HG03196 (cell line): ENCODE data around the gene WNK2.

Source experiments
- ATAC-seq: cut with Tn5 transposase; IDR thresholded peaks from one replicate; pipeline ENCODE4 v1.9.1; 2021; ENCODE audit not compliant: unreplicated experiment

WNK2 gene

DNA sequence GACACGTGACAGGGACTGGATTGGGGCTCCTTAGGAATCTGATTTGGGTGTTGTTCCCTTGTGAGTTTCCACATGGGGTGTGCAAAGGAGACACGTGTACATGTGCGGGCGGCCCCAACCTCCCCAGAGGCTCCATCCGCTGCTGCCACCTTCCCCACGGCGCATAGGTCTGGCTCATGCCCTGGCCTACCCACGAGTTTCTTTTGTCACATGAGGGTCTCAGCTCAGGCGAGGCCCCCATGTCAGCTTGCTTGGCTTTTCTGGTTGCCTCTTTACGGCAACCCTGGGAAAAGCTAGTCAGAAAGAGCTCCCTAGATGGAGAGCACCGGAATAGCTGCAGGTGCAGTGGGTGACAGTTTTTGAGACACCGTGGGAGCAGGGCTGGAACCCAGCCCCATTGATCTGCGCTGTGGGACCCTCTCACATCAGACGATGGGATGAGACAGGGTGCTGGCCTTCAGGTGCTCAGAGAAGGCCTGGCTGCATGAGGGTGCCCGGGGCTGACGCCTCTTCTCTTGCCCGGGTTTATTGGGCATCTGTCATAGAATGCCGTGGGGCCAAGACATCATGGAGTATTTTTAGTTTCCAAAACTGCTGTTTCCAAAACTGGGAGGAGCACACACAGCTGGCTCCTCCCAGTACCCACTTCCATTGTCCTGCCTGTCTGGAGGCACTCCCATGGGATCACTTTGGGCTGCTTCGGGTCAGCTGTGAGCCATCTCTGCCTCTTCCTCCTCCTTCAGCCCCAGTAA lies 107.8 kb downstream of the WNK2 start:
- ATAC-seq: no peak

DNA sequence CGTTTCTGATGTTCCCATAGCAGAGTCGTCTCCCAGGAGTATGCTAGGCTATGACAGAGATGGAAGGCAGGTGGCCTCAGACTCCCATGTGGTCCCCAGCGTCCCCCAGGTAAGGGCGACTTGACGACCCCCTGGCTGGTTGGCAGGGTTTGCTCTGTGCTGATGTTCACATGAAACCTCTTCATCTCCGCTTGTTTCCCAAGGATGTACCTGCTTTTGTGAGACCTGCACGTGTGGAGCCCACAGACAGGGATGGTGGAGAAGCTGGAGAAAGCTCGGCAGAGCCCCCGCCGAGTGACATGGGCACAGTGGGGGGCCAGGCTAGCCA lies 108.3 kb downstream of the WNK2 start:
- ATAC-seq: no peak

GRCh38 chr9:93292664-93293328 lies 108.9 kb downstream of the WNK2 start:
- no peak for ATAC-seq

GRCh38 chr9:93294011-93294410 lies 110.1 kb downstream of the WNK2 start:
- no peak for ATAC-seq

- no peak for ATAC-seq
These were observed 111.1 kb downstream of the WNK2 start for GRCh38 chr9:93295031-93295430.

- no peak for ATAC-seq
These were observed 111.6 kb downstream of the WNK2 start for GRCh38 chr9:93295456-93296076.

DNA sequence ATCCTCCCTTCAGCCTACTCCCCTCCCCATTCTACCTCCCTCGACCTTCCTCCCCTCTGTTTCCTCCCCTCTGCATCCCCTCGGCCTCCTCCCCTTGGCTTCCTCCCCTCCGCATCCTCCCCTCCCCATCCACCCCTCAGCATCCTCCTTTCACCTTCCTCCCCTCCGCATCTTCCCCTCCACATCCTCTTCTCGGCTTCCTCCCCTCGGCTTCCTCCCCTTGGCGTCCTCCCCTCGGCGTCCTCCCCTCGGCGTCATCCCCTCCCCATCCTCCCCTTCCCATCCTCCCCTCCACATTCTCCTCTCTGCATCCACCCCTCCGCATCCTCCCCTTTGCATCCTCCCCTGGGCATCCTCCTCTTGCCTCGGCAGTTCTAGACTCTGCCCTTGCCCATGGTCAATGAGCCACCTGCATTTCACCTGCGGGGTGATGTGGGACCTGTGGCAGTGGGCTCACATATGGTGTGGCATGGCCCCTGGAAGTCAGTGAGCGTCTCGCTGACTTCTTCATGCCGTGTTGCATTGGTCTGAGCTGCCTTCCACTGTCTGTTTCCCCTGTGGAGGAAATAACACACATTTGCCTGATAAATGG lies 113.0 kb downstream of the WNK2 start:
- ATAC-seq: no peak

DNA sequence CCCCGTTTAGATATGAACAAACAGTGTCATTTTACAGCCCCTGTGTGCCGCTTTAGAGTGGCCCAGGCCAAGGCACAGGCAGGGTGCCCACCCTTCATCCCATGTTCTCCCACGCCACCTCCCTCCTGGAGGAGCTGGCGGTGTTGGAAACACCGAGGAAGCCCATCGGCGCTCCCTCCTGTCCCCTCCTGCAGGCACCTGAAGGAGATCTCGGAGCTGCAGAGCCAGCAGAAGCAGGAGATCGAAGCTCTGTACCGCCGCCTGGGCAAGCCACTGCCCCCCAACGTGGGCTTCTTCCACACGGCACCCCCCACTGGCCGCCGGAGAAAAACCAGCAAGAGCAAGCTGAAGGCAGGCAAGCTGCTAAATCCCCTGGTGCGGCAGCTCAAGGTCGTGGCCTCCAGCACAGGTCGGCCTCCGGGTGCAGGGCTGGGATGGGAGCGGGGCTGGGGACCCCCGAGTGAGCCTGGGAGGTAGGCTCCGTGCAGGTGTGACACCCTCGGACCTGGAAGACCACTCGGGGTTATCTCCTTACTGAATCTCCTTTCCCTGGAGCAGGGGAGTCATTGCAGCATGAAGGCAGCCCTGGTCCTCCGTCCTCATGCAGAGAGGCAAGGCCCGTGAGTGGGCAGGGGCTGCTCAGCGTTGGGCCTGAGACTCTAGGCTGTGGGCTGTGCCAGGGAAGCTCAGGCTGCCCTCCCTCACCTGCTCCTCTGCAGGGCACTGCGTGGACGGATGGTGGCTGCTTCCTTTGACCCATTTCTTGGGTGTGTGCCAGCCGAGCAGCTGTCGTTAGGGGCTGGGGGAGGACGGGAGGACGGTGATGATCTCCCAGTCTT lies 113.9 kb downstream of the WNK2 start:
- ATAC-seq: no peak

- no peak for ATAC-seq
These were observed 114.8 kb downstream of the WNK2 start for GRCh38 chr9:93298498-93299417.

DNA sequence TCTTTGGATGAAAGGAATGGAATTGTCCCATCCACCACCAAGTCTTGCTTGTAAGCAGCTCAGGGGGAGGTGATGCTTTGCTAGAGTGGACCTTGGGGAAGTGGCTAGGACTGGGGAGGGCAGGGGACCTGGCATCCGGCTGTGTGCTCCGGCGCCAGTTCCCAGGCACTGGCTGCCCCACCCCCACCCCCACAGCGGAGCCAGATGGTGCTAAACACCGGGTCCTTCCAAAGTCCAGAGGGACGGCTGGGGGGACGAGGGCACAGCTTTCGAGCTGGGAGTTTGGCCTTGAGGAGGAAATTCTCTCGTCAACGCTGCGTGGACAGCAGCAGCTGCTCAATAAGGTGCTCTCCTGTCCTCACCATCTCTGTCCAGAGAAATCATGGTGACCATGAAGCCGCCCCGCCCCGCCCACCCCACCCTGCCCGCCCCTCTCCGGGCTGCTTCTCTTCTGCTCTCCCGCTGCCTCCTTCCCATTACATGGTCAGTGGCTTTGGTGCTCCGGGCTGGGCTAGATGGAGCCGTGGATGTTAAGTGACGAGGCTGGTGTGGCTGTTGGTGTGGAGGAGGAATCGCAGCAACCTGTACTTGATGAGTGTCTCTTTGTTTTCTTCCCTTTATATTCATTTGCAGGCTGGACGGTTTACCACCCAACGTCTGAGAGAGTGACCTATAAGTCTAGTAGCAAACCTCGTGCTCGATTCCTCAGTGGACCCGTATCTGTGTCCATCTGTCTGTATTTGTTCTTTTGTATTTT lies 115.7 kb downstream of the WNK2 start:
- no peak for ATAC-seq

- no peak for ATAC-seq
These were observed 116.2 kb downstream of the WNK2 start for GRCh38 chr9:93300175-93300572.

DNA sequence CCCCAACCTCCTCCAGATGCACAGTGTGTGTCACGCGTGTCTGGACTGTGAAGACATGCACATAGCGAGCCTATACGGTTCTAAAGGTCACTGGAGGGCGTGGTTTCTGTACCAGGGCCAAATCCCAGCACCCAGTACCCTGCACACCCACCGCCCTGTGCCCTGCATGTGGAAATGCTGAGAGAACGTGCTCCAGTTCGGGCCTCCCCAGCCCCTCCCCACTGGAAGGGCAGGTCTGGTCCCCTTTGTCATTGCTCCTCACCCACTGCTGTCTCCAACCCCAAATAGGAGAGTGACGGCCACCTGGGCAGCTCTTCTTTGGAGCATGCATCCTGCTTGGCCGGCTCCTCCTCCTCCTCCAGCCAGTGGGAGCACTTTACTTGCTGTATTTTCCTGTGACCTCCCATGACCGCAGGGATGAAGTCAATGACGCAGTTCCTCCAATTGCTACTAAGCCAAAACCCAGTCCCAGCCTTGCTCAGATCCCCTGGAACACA lies 116.7 kb downstream of the WNK2 start:
- ATAC-seq: no peak

- ATAC-seq: no peak
These were observed 117.4 kb downstream of the WNK2 start for GRCh38 chr9:93301291-93301811.

- ATAC-seq: no peak
These were observed 118.1 kb downstream of the WNK2 start for GRCh38 chr9:93301911-93302541.

DNA sequence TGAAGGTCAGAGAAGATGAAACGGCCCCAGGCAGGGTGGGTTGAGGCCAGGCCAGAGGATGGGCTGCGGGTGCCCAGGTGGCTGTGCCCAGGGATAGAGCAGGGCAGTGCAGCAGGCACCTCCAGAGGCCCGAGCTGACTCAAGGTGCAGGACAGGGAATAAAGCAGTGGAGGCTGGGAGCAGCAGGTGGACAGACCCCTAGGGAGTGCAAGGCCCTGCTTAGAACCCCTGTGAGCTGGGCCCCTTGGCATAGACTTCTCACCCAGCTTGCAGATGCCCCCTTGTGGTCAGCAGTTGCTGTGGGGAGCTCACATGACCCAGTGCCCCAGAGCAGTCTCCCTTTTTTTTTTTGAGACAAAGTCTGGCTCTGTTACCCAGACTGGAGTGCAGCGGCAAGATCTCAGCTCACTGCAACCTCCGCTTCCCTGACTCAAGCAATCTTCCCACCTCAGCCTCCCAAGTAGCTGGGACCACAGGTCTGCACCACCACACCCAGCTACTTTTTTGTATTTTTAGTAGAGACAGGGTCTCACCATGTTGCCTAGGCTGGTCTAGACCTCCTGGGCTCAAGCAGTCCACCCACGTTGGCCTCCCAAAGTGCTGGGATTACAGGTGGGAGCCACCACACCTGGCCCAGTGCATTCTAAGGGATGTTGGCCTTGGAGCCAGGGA lies 118.8 kb downstream of the WNK2 start:
- ATAC-seq: no peak

DNA sequence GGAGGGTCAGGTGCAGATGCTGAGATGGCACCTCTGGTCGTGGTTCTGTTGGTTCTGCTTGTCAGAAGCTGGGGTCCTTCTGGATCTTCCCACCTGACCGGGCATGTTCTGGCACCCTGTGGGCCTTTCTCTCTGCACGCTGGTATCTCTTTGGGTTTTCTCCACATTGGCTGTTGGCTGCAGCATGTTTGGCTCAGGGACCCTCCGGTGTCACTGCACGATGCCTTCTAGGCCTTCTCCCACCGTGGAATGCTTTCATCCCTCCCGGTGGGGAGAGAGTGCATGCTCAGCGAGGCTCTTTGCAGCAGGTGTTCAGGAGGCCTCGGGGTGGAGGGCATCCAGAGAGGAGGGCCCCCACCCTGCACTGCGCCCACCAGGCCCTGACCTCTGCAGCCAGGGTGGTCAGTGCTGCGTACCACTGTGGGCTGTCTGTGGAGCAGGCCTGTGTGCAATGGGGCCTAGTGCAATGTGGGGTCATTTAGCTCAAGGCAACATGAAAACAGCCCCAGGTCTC lies 119.4 kb downstream of the WNK2 start:
- no peak for ATAC-seq

GRCh38 chr9:93303806-93304573 lies 120.1 kb downstream of the WNK2 start:
- ATAC-seq: no peak
